Activated T-cell treated with anti-CD3 and anti-CD28 coated beads, Interleukin-2, amount 50 U/mL, for 24 hours (primary cell): ENCODE data around the gene ANOS1.
"Not testable (repeated sequence)": the region's sequence is repeated elsewhere in the genome, so short reads cannot be mapped to it uniquely, and the experiment has no call there.

ENCODE experiments used
- DNase-seq: peaks from one replicate; pipeline ENCODE4 v3.0.0-alpha.2; 2020
- H3K27ac Mint-ChIP-seq: 2 replicates; pipeline ENCODE4 v1.8.0; 2020; ENCODE audit warnings: mild to moderate bottlenecking, mixed read lengths
- H3K27me3 Mint-ChIP-seq: 2 replicates; pipeline ENCODE4 v1.8.0; 2020; ENCODE audit warnings: mixed read lengths
- H3K36me3 Mint-ChIP-seq: 2 replicates; pipeline ENCODE4 v1.8.0; 2020; ENCODE audit warnings: low read depth, mixed read lengths
- H3K4me1 Mint-ChIP-seq: 2 replicates; pipeline ENCODE4 v1.8.0; 2020; ENCODE audit warnings: low read depth, mixed read lengths
- H3K4me3 Mint-ChIP-seq: 2 replicates; pipeline ENCODE4 v1.8.0; 2020; ENCODE audit warnings: mild to moderate bottlenecking, moderate library complexity, mixed read lengths
- H3K9me3 Mint-ChIP-seq: 2 replicates; pipeline ENCODE4 v1.8.0; 2020; ENCODE audit warnings: mixed read lengths

The ANOS1 gene

GRCh38 chrX:8632924-8633323 is 99.0 kb downstream of the ANOS1 start:
- Mint-ChIP-seq H3K4me3 (no peak overlapping the region), H3K4me1 (no peaks in the 10 kb centered on the region), H3K27me3 (no peaks in the 10 kb centered on the region), H3K36me3 (no peaks in the 10 kb centered on the region), H3K27ac (no peak overlapping the region), H3K9me3 (no peaks in the 10 kb centered on the region)
- no peak for DNase-seq

- no peaks in the 10 kb centered on the region for H3K4me1 Mint-ChIP-seq
- H3K4me3 Mint-ChIP-seq = no peak overlapping the region
- no peaks in the 10 kb centered on the region for H3K36me3 Mint-ChIP-seq
- no peak overlapping the region for H3K27ac Mint-ChIP-seq
- no peaks in the 10 kb centered on the region for H3K9me3 Mint-ChIP-seq
- no peak for DNase-seq
- no peaks in the 10 kb centered on the region for H3K27me3 Mint-ChIP-seq
Measured at GRCh38 chrX:8629871-8630270, 102.1 kb downstream of the ANOS1 start.

- Mint-ChIP-seq H3K9me3 (no peaks in the 10 kb centered on the region), H3K27me3 (no peaks in the 10 kb centered on the region), H3K4me3 (no peak overlapping the region), H3K4me1 (no peaks in the 10 kb centered on the region), H3K36me3 (no peaks in the 10 kb centered on the region), H3K27ac (no peak overlapping the region)
- no peak for DNase-seq
Measured at GRCh38 chrX:8627796-8628195, 104.1 kb downstream of the ANOS1 start.

- H3K27me3 Mint-ChIP-seq = no peaks in the 10 kb centered on the region
- no peak overlapping the region for H3K27ac Mint-ChIP-seq
- H3K4me3 Mint-ChIP-seq = no peak overlapping the region
- peaks cover 12% of the 10 kb centered on the region for H3K9me3 Mint-ChIP-seq
- no peaks in the 10 kb centered on the region for H3K36me3 Mint-ChIP-seq
- no peak for DNase-seq
- no peaks in the 10 kb centered on the region for H3K4me1 Mint-ChIP-seq
Measured at GRCh38 chrX:8607326-8607725, 124.6 kb downstream of the ANOS1 start.

GRCh38 chrX:8604131-8604530 is 127.8 kb downstream of the ANOS1 start:
- Mint-ChIP-seq H3K27ac (no peak overlapping the region), H3K4me1 (no peaks in the 10 kb centered on the region), H3K4me3 (no peak overlapping the region), H3K27me3 (no peaks in the 10 kb centered on the region), H3K9me3 (peaks cover 3% of the 10 kb centered on the region), H3K36me3 (no peaks in the 10 kb centered on the region)
- DNase-seq = no peak

- Mint-ChIP-seq H3K36me3 (no peaks in the 10 kb centered on the region), H3K4me1 (no peaks in the 10 kb centered on the region), H3K27me3 (no peaks in the 10 kb centered on the region), H3K4me3 (no peak overlapping the region), H3K27ac (no peak overlapping the region), H3K9me3 (peaks cover 3% of the 10 kb centered on the region)
- DNase-seq = no peak
Measured at GRCh38 chrX:8591501-8591900, 140.4 kb downstream of the ANOS1 start.

GRCh38 chrX:8586953-8587352 is 145.0 kb downstream of the ANOS1 start:
- Mint-ChIP-seq H3K27ac (no peak overlapping the region), H3K27me3 (no peaks in the 10 kb centered on the region), H3K4me3 (no peak overlapping the region), H3K36me3 (no peaks in the 10 kb centered on the region), H3K4me1 (no peaks in the 10 kb centered on the region), H3K9me3 (peaks cover 2% of the 10 kb centered on the region)
- no peak for DNase-seq

GRCh38 chrX:8579602-8580001 is 152.3 kb downstream of the ANOS1 start:
- no peak for DNase-seq
- H3K36me3 Mint-ChIP-seq = no peaks in the 10 kb centered on the region
- H3K4me1 Mint-ChIP-seq = no peaks in the 10 kb centered on the region
- peaks cover 3% of the 10 kb centered on the region for H3K9me3 Mint-ChIP-seq
- peaks cover 4% of the 10 kb centered on the region for H3K27me3 Mint-ChIP-seq
- no peak overlapping the region for H3K27ac Mint-ChIP-seq
- H3K4me3 Mint-ChIP-seq = no peak overlapping the region

GRCh38 chrX:8576821-8577220 is 155.1 kb downstream of the ANOS1 start:
- DNase-seq = no peak
- H3K4me3 Mint-ChIP-seq = no peak overlapping the region
- H3K27me3 Mint-ChIP-seq = peaks cover 4% of the 10 kb centered on the region
- no peaks in the 10 kb centered on the region for H3K36me3 Mint-ChIP-seq
- no peak overlapping the region for H3K27ac Mint-ChIP-seq
- no peaks in the 10 kb centered on the region for H3K4me1 Mint-ChIP-seq
- H3K9me3 Mint-ChIP-seq = peaks cover 3% of the 10 kb centered on the region

GRCh38 chrX:8565729-8566128 is 166.2 kb downstream of the ANOS1 start:
- no peaks in the 10 kb centered on the region for H3K27me3 Mint-ChIP-seq
- DNase-seq = no peak
- no peaks in the 10 kb centered on the region for H3K4me1 Mint-ChIP-seq
- H3K27ac Mint-ChIP-seq = no peak overlapping the region
- no peaks in the 10 kb centered on the region for H3K36me3 Mint-ChIP-seq
- no peaks in the 10 kb centered on the region for H3K9me3 Mint-ChIP-seq
- H3K4me3 Mint-ChIP-seq = no peak overlapping the region

- Mint-ChIP-seq H3K4me1 (no peaks in the 10 kb centered on the region), H3K36me3 (no peaks in the 10 kb centered on the region), H3K27ac (no peak overlapping the region), H3K9me3 (no peaks in the 10 kb centered on the region), H3K4me3 (no peak overlapping the region), H3K27me3 (no peaks in the 10 kb centered on the region)
- DNase-seq = no peak
Measured at GRCh38 chrX:8548446-8548845, 183.5 kb downstream of the ANOS1 start.

- Mint-ChIP-seq H3K27ac (no peak overlapping the region), H3K4me1 (no peaks in the 10 kb centered on the region), H3K9me3 (no peaks in the 10 kb centered on the region), H3K36me3 (no peaks in the 10 kb centered on the region), H3K27me3 (no peaks in the 10 kb centered on the region), H3K4me3 (no peak overlapping the region)
- no peak for DNase-seq
Measured at GRCh38 chrX:8546715-8547114, 185.2 kb downstream of the ANOS1 start.

GRCh38 chrX:8520791-8521190 is 211.1 kb downstream of the ANOS1 start:
- Mint-ChIP-seq H3K36me3 (no peaks in the 10 kb centered on the region), H3K4me1 (no peaks in the 10 kb centered on the region), H3K9me3 (peaks cover 2% of the 10 kb centered on the region), H3K4me3 (no peak overlapping the region), H3K27me3 (no peaks in the 10 kb centered on the region), H3K27ac (no peak overlapping the region)
- no peak for DNase-seq

GRCh38 chrX:8520178-8520577 is 211.8 kb downstream of the ANOS1 start:
- DNase-seq = no peak
- Mint-ChIP-seq H3K27me3 (no peaks in the 10 kb centered on the region), H3K4me3 (no peak overlapping the region)

GRCh38 chrX:8504451-8504850 is 227.5 kb downstream of the ANOS1 start:
- Mint-ChIP-seq H3K36me3 (no peaks in the 10 kb centered on the region), H3K27ac (no peak overlapping the region), H3K4me3 (no peak overlapping the region), H3K9me3 (no peaks in the 10 kb centered on the region), H3K4me1 (no peaks in the 10 kb centered on the region), H3K27me3 (no peaks in the 10 kb centered on the region)
- no peak for DNase-seq

More at GRCh38 chrX:8520178-8520577, 211.8 kb downstream of the ANOS1 start:
- no peak overlapping the region for H3K27ac Mint-ChIP-seq
- no peaks in the 10 kb centered on the region for H3K36me3 Mint-ChIP-seq
- H3K4me1 Mint-ChIP-seq = no peaks in the 10 kb centered on the region
- peaks cover 4% of the 10 kb centered on the region for H3K9me3 Mint-ChIP-seq

- H3K36me3 Mint-ChIP-seq, H3K4me3 Mint-ChIP-seq, DNase-seq, H3K9me3 Mint-ChIP-seq, H3K4me1 Mint-ChIP-seq, H3K27ac Mint-ChIP-seq, H3K27me3 Mint-ChIP-seq: not testable (repeated sequence)
Measured at GRCh38 chrX:8502101-8502500, 229.8 kb downstream of the ANOS1 start.
